ENCODE data around the gene XAGE3.

GRCh38 chrX:52839137-52839536 is 28.7 kb downstream of the XAGE3 start:
- no peak for TF ChIP-seq CTCF (conservative IDR thresholded peaks at IDR 0.05; ENCODE audit: low read length)
- no peak for TF ChIP-seq EZH2phosphoT487 (IDR thresholded peaks at IDR 0.05; ENCODE audit: borderline replicate concordance)
